Osteoblast (primary cell): ENCODE results near the gene PCP4. TPM values are rescaled to one million over a fixed set of nuclear protein-coding genes. Genes with fewer than 3 reads are reported as not detected.

ENCODE experiments used
- DNase-seq: peaks from one replicate; pipeline ENCODE4 v3.0.0; 2011; ENCODE audit warnings: low spot score, mixed read lengths; ENCODE audit not compliant: insufficient read length; ENCODE audit errors: missing footprints
- H2AFZ ChIP-seq: 2 replicates; pipeline ENCODE4 v1.6.0; 2011; ENCODE audit warnings: mild to moderate bottlenecking, low read length
- H3K27ac ChIP-seq: 2 replicates; pipeline ENCODE4 v1.5.1; 2011; ENCODE audit warnings: mild to moderate bottlenecking, low read depth, low read length, moderate library complexity
- H3K27me3 ChIP-seq: 2 replicates; pipeline ENCODE4 v1.6.0; 2012; ENCODE audit warnings: mild to moderate bottlenecking, control low read depth, inconsistent platforms, low read length, moderate library complexity; ENCODE audit not compliant: insufficient read depth
- H3K36me3 ChIP-seq: 2 replicates; pipeline ENCODE4 v1.5.1; 2011; ENCODE audit warnings: mild to moderate bottlenecking, low read length, control low read depth, moderate library complexity; ENCODE audit not compliant: insufficient read depth
- H3K4me1 ChIP-seq: 2 replicates; pipeline ENCODE4 v1.5.1; 2011; ENCODE audit warnings: mild to moderate bottlenecking, low read length, control low read depth, moderate library complexity; ENCODE audit not compliant: insufficient read depth
- H3K4me2 ChIP-seq: 2 replicates; pipeline ENCODE4 v1.6.0; 2011; ENCODE audit warnings: mild to moderate bottlenecking, low read length; ENCODE audit not compliant: insufficient read depth
- H3K4me3 ChIP-seq: fragments of 200-600 bp; sonication (generic); 3 replicates; pipeline ENCODE4 v1.5.1; 2012; ENCODE audit warnings: mild to moderate bottlenecking, low read length, inconsistent platforms; ENCODE audit not compliant: insufficient read depth
- H3K79me2 ChIP-seq: 2 replicates; pipeline ENCODE4 v1.6.0; 2012; ENCODE audit warnings: mild to moderate bottlenecking, low read length, control low read depth, inconsistent platforms; ENCODE audit not compliant: insufficient read depth
- H3K9me3 ChIP-seq: 2 replicates; pipeline ENCODE4 v1.5.1; 2011; ENCODE audit warnings: low read depth, low read length, control low read depth
- H4K20me1 ChIP-seq: 2 replicates; pipeline ENCODE4 v1.6.0; 2012; ENCODE audit warnings: mild to moderate bottlenecking, low read length, control low read depth; ENCODE audit not compliant: insufficient read depth
- total RNA-seq: library from RNA; depleted of rRNA; stranded (reverse); fragments of >200 nt; gene quantifications from 2 replicates; pipeline ENCODE4 v1.2.3, GENCODE V29; 2012
- TF ChIP-seq, protein P1 (sequence below): IDR thresholded peaks from 2 replicates; pipeline ENCODE4 v1.5.1; 2011; ENCODE audit warnings: mild to moderate bottlenecking, low read depth, low read length, moderate library complexity; ENCODE audit errors: extremely low read depth

PCP4 gene
- total RNA-seq, 1 donor, result not detected

DNA sequence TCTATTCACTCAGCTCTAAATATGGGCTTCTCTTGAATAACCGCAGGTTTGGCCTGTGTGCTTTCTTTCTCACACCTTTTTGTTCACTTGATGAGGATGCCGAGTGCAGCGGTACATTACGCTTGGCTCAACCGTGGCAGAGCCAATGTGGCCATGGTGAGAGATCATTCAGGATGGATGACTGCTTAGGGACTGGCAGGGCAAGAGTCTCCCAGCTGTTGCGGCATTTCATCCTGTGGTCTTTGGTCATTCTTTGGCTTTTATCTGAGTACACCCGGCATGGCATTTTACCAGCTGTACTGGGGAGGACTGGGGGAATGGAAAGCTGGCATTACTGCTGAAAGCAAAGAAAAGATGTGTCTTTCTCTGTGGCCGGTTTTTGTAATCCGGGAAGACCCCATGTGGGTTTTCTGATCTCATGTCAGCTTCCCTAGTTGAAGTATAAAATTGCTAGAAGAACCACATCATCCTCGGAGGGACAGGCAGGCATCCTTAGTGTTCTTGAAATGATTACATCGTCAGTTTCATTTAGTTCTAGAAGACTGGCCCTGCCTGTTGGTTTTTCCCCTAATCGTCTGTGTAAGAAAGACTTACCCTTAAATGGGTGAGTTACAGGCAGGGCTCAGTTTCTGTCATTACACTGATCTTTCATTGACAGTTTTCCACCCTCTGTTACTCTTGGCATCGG lies 15.1 kb downstream of the PCP4 start:
- Histone ChIP-seq H3K4me3 (no peak overlapping the region), H3K4me2 (no peak overlapping the region), H3K36me3 (no peaks in the 10 kb centered on the region), H4K20me1 (no peaks in the 10 kb centered on the region), H3K79me2 (no peaks in the 10 kb centered on the region), H3K27ac (no peak overlapping the region), H3K9me3 (no peaks in the 10 kb centered on the region), H3K27me3 (no peaks in the 10 kb centered on the region), H2AFZ (no peak overlapping the region), H3K4me1 (no peaks in the 10 kb centered on the region)
- TF ChIP-seq, protein P1, sequence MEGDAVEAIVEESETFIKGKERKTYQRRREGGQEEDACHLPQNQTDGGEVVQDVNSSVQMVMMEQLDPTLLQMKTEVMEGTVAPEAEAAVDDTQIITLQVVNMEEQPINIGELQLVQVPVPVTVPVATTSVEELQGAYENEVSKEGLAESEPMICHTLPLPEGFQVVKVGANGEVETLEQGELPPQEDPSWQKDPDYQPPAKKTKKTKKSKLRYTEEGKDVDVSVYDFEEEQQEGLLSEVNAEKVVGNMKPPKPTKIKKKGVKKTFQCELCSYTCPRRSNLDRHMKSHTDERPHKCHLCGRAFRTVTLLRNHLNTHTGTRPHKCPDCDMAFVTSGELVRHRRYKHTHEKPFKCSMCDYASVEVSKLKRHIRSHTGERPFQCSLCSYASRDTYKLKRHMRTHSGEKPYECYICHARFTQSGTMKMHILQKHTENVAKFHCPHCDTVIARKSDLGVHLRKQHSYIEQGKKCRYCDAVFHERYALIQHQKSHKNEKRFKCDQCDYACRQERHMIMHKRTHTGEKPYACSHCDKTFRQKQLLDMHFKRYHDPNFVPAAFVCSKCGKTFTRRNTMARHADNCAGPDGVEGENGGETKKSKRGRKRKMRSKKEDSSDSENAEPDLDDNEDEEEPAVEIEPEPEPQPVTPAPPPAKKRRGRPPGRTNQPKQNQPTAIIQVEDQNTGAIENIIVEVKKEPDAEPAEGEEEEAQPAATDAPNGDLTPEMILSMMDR, result no peak
- DNase-seq, result no peak

DNA sequence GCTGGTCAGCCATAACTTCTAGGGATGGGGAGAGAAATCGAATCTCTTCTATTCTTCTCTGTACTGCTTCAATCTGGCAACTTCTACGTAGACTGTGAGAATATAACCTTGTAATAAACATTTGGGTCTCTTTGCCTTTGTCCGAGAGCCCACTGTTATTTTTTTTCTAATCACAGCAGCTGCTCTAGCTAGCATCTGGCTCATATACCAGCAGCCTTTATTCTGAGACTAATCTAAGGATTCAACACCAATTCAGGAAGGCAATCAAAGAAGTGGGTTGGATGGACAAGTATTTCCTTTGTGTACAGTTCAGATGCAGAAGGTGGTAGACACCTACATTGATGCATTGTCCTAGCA lies 15.6 kb downstream of the PCP4 start:
- Histone ChIP-seq H2AFZ (no peak overlapping the region), H3K27ac (no peak overlapping the region), H3K9me3 (no peaks in the 10 kb centered on the region), H3K4me3 (no peak overlapping the region), H3K4me1 (no peaks in the 10 kb centered on the region), H4K20me1 (no peaks in the 10 kb centered on the region), H3K79me2 (no peaks in the 10 kb centered on the region), H3K27me3 (no peaks in the 10 kb centered on the region), H3K4me2 (no peak overlapping the region), H3K36me3 (no peaks in the 10 kb centered on the region)
- peak; percentile 11 for DNase-seq
- TF ChIP-seq, protein P1, result no peak

DNA sequence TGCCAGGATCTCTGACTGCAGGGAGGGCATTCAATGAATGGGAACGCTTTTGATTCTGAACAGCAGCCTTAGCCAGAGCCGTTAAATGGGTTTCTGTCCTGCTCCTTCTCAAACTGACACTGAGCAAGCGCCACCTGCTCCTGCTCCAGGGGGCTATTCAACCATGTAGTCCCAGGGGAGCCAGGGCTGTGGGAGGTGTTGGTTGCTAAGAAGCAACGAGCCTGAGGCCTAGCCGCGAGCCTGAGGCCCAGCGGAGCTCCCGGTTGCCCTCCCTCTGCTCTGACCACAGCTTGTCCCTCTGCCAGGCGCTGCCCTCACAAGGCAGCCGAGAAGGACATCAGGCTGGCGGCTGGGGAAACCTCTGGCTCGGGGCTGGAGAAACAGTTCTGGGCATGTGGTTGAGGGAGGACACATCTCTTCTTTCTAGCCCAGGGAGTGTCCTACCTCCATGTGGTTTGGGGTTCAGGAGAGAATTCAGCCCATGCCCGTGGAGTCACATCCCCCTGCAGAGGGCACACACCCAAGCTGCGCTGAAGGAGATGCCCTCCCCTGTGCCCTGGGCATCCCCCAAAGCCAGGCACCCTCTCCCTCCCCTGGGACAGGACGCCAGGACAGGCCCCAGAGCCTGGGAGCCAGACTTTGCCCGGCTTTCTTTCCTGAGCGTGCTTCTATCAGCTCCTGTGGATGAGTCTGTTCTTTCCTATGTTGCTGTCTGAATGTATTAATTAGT lies 18.0 kb downstream of the PCP4 start:
- Histone ChIP-seq H3K4me3 (no peak overlapping the region), H3K36me3 (no peaks in the 10 kb centered on the region), H4K20me1 (no peaks in the 10 kb centered on the region), H3K4me2 (no peak overlapping the region), H3K79me2 (no peaks in the 10 kb centered on the region), H2AFZ (no peak overlapping the region), H3K9me3 (no peaks in the 10 kb centered on the region), H3K27me3 (no peaks in the 10 kb centered on the region), H3K27ac (no peak overlapping the region), H3K4me1 (no peaks in the 10 kb centered on the region)
- TF ChIP-seq, protein P1, result no peak
- no peak for DNase-seq

DNA sequence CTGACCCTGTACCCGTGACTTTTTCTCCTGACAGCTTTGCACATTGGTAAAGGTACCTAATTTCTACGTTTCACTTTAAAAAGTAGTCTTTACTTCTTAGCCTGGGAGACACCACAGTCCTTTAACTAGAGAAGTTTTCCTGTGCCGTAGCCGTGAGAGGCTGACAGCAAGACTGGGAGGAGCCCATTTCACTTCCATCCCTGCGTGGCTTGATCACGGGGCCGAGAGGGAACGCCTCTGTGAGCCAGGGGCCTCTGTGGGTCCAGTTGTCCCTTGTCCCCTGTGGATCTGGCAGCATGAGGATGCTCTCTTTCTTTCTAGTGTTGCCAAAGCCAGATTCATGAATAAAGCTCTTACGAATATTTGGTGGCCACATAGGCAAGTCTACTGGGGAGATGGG lies 21.6 kb downstream of the PCP4 start:
- H3K36me3 ChIP-seq, result no peaks in the 10 kb centered on the region
- H3K27me3 ChIP-seq, result no peaks in the 10 kb centered on the region
- H3K79me2 ChIP-seq, result no peaks in the 10 kb centered on the region
- no peak for DNase-seq
- no peak overlapping the region for H3K4me3 ChIP-seq
- no peak overlapping the region for H3K4me2 ChIP-seq
- H2AFZ ChIP-seq, result no peak overlapping the region
- H3K9me3 ChIP-seq, result no peaks in the 10 kb centered on the region
- no peaks in the 10 kb centered on the region for H3K4me1 ChIP-seq
- TF ChIP-seq, protein P1, result no peak
- no peaks in the 10 kb centered on the region for H4K20me1 ChIP-seq
- H3K27ac ChIP-seq, result no peak overlapping the region
